H9 (cell line): ENCODE measurements around the gene KLRC3. TPM values are rescaled to one million over a fixed set of nuclear protein-coding genes. Genes with fewer than 3 reads are reported as not detected.
"Not testable (repeated sequence)": the region's sequence is repeated elsewhere in the genome, so short reads cannot be mapped to it uniquely, and the experiment has no call there.

Experiments used
- DNase-seq: peaks from one replicate; pipeline ENCODE4 v3.0.0-alpha.2; 2017
- H2AFZ ChIP-seq: one replicate; pipeline ENCODE4 v1.6.1; 2013; ENCODE audit warnings: mild to moderate bottlenecking, low read length, control low read depth, moderate library complexity
- H2AK5ac ChIP-seq: 2 replicates; pipeline ENCODE4 v1.6.1; 2013; ENCODE audit warnings: low read length, control low read depth, mixed read lengths; ENCODE audit not compliant: insufficient read length
- H2BK120ac ChIP-seq: one replicate; pipeline ENCODE4 v1.6.1; 2013; ENCODE audit warnings: low read depth, mild to moderate bottlenecking, low read length, control low read depth, inconsistent platforms; ENCODE audit not compliant: poor library complexity, severe bottlenecking
- H2BK12ac ChIP-seq: 2 replicates; pipeline ENCODE4 v1.6.1; 2013; ENCODE audit warnings: low read length, control low read depth, mixed read lengths, low read depth; ENCODE audit not compliant: insufficient read length
- H2BK15ac ChIP-seq: 2 replicates; pipeline ENCODE4 v1.6.1; 2013; ENCODE audit warnings: low read depth, low read length, control low read depth
- H2BK20ac ChIP-seq: one replicate; pipeline ENCODE4 v1.6.1; 2013; ENCODE audit warnings: low read depth, mild to moderate bottlenecking, low read length, control low read depth, inconsistent platforms; ENCODE audit not compliant: poor library complexity, severe bottlenecking
- H2BK5ac ChIP-seq: 2 replicates; pipeline ENCODE4 v1.6.1; 2013; ENCODE audit warnings: low read length, control low read depth, mixed read lengths; ENCODE audit not compliant: insufficient read length
- H3K14ac ChIP-seq: 2 replicates; pipeline ENCODE4 v1.6.1; 2013; ENCODE audit warnings: low read length, control low read depth; ENCODE audit not compliant: insufficient read depth
- H3K18ac ChIP-seq: 2 replicates; pipeline ENCODE4 v1.6.1; 2013; ENCODE audit warnings: low read depth, mild to moderate bottlenecking, mixed read lengths, low read length, control low read depth; ENCODE audit not compliant: insufficient read length
- H3K23ac ChIP-seq: 2 replicates; pipeline ENCODE4 v1.6.1; 2013; ENCODE audit warnings: low read length, control low read depth, mixed read lengths, low read depth; ENCODE audit not compliant: insufficient read length
- H3K23me2 ChIP-seq: 2 replicates; pipeline ENCODE4 v1.6.1; 2013; ENCODE audit warnings: low read depth, mild to moderate bottlenecking, mixed read lengths, low read length, control low read depth; ENCODE audit not compliant: insufficient read length, poor library complexity, severe bottlenecking
- H3K27ac ChIP-seq: 2 replicates; pipeline ENCODE4 v1.5.1; 2013; ENCODE audit warnings: low read length, control low read depth, mixed read lengths, low read depth; ENCODE audit not compliant: insufficient read length
- H3K27me3 ChIP-seq: 2 replicates; pipeline ENCODE4 v1.6.1; 2013; ENCODE audit warnings: low read length, control low read depth, inconsistent platforms; ENCODE audit not compliant: insufficient read depth
- H3K4ac ChIP-seq: 2 replicates; pipeline ENCODE4 v1.6.1; 2013; ENCODE audit warnings: low read depth, mild to moderate bottlenecking, control low read depth, inconsistent platforms, low read length, moderate library complexity
- H3K4me1 ChIP-seq: 2 replicates; pipeline ENCODE4 v1.6.1; 2013; ENCODE audit warnings: low read length, control low read depth, inconsistent platforms; ENCODE audit not compliant: insufficient read depth
- H3K4me2 ChIP-seq: 2 replicates; pipeline ENCODE4 v1.6.1; 2013; ENCODE audit warnings: low read length, control low read depth, mixed read lengths; ENCODE audit not compliant: insufficient read length, insufficient read depth
- H3K56ac ChIP-seq: 2 replicates; pipeline ENCODE4 v1.6.1; 2013; ENCODE audit warnings: low read depth, mild to moderate bottlenecking, mixed read lengths, low read length, control low read depth; ENCODE audit not compliant: insufficient read length
- H3K79me1 ChIP-seq: 2 replicates; pipeline ENCODE4 v1.6.1; 2013; ENCODE audit warnings: low read depth, mild to moderate bottlenecking, moderate library complexity, low read length, control low read depth, inconsistent platforms; ENCODE audit not compliant: insufficient read depth, poor library complexity, severe bottlenecking
- H3K79me2 ChIP-seq: 2 replicates; pipeline ENCODE4 v1.6.1; 2013; ENCODE audit warnings: low read length, control low read depth, inconsistent platforms; ENCODE audit not compliant: insufficient read depth
- H3K9ac ChIP-seq: 2 replicates; pipeline ENCODE4 v1.6.1; 2013; ENCODE audit warnings: low read length, control low read depth, mixed read lengths; ENCODE audit not compliant: insufficient read length; ENCODE audit errors: extremely low read depth
- H3K9me3 ChIP-seq: one replicate; pipeline ENCODE4 v1.6.1; 2013; ENCODE audit warnings: low read depth, low read length, inconsistent platforms; ENCODE audit not compliant: control insufficient read depth
- H3T11ph ChIP-seq: one replicate; pipeline ENCODE4 v1.6.1; 2013; ENCODE audit warnings: mild to moderate bottlenecking, low read length, control low read depth, inconsistent platforms
- H4K20me1 ChIP-seq: one replicate; pipeline ENCODE4 v1.6.1; 2013; ENCODE audit not compliant: control insufficient read depth, insufficient read length, insufficient read depth
- H4K5ac ChIP-seq: 2 replicates; pipeline ENCODE4 v1.6.1; 2013; ENCODE audit warnings: low read depth, mild to moderate bottlenecking, mixed read lengths, low read length, control low read depth; ENCODE audit not compliant: insufficient read length
- H4K8ac ChIP-seq: replicated peaks from 2 replicates; pipeline ENCODE4 v1.6.1; 2013; ENCODE audit warnings: low read length, control low read depth, mixed read lengths, low read depth; ENCODE audit not compliant: insufficient read length
- H4K91ac ChIP-seq: 2 replicates; pipeline ENCODE4 v1.6.1; 2013; ENCODE audit warnings: low read depth, mild to moderate bottlenecking, moderate library complexity, mixed read lengths, low read length, control low read depth; ENCODE audit not compliant: insufficient read length
- H3K27ac Mint-ChIP-seq, 3 experiments: 2 replicates in 2 of 3; 3 replicates in 1 of 3; pipeline ENCODE4 v1.8.0; 2020 to 2021; ENCODE audit warnings: mixed read lengths in 3 of 3, mild to moderate bottlenecking in 1 of 3, moderate library complexity in 1 of 3
- H3K27me3 Mint-ChIP-seq: 2 replicates; pipeline ENCODE4 v1.8.0; 2021; ENCODE audit warnings: low read depth, mild to moderate bottlenecking, moderate library complexity, mixed read lengths
- H3K36me3 Mint-ChIP-seq, 3 experiments: 2 replicates in 2 of 3; 3 replicates in 1 of 3; pipeline ENCODE4 v1.8.0; 2020 to 2021; ENCODE audit warnings: low read depth in 3 of 3, mixed read lengths in 3 of 3; ENCODE audit not compliant: insufficient read depth in 1 of 3
- H3K4me1 Mint-ChIP-seq, 2 experiments: 2 replicates each; pipeline ENCODE4 v1.8.0; 2020; ENCODE audit warnings: mixed read lengths in 2 of 2
- H3K4me3 Mint-ChIP-seq, 2 experiments: 2 replicates in 1 of 2; 3 replicates in 1 of 2; pipeline ENCODE4 v1.8.0; 2020 to 2021; ENCODE audit warnings: mild to moderate bottlenecking in 2 of 2, mixed read lengths in 2 of 2, moderate library complexity in 1 of 2
- H3K9me3 Mint-ChIP-seq, 2 experiments: 2 replicates in 1 of 2; 3 replicates in 1 of 2; pipeline ENCODE4 v1.8.0; 2020; ENCODE audit warnings: mild to moderate bottlenecking in 2 of 2, mixed read lengths in 2 of 2, moderate library complexity in 1 of 2
- WGBS: extraction: QIAGEN DNeasy Blood & Tissue Kit; methylation state at CpG from one replicate; pipeline ENCODE4 v1.1.7; 2013; ENCODE audit warnings: missing lambda C conversion rate, low lambda C conversion rate, mixed read lengths; ENCODE audit not compliant: insufficient read length; ENCODE audit errors: extremely low coverage; 5-methylcytosine and 5-hydroxymethylcytosine counted together
- total RNA-seq: library from RNA; stranded (reverse); gene quantifications from 2 replicates; pipeline ENCODE4 v1.2.1, GENCODE V29; 2021

Gene KLRC3
- total RNA-seq, 1 experiment from 2014 or later: not detected

DNA sequence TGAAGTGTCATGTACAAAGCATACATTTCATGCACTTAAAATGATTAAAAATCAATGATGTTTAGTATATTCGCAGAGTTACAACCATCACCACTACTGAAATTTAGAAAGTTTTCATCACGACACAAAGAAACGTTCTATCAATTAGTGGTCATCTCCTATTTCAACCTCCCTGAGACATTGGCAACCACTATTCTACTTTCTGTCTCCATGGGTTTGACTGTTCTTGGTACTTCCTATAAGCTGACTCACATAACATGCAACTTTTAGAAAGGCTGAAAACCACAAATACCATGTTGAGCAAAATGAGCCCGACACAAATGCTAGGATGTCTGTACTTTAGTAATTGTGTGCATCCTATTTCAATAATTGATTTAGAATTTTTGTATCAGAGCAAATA is 10.2 kb upstream of the KLRC3 start:
- not testable (repeated sequence) for H3K9me3 ChIP-seq, H2BK20ac ChIP-seq, H3K4me3 Mint-ChIP-seq, H4K8ac ChIP-seq, H2BK120ac ChIP-seq, H3K4ac ChIP-seq, H2BK5ac ChIP-seq, H3K79me2 ChIP-seq, H3K27me3 Mint-ChIP-seq, H3K9me3 Mint-ChIP-seq, H3K79me1 ChIP-seq, H3K9ac ChIP-seq, H2AK5ac ChIP-seq, H3K27ac ChIP-seq, H3K36me3 Mint-ChIP-seq, H3K4me2 ChIP-seq, H3K4me1 ChIP-seq, H4K91ac ChIP-seq, H3K4me1 Mint-ChIP-seq, H2AFZ ChIP-seq, DNase-seq, H3K23ac ChIP-seq, H3K14ac ChIP-seq, H4K20me1 ChIP-seq, H3T11ph ChIP-seq, H3K27ac Mint-ChIP-seq, H3K23me2 ChIP-seq, H3K27me3 ChIP-seq, H3K18ac ChIP-seq, H2BK12ac ChIP-seq, H2BK15ac ChIP-seq, H3K56ac ChIP-seq, H4K5ac ChIP-seq
- no CpG with 5 or more reads among the region's 4 CpGs for WGBS

DNA sequence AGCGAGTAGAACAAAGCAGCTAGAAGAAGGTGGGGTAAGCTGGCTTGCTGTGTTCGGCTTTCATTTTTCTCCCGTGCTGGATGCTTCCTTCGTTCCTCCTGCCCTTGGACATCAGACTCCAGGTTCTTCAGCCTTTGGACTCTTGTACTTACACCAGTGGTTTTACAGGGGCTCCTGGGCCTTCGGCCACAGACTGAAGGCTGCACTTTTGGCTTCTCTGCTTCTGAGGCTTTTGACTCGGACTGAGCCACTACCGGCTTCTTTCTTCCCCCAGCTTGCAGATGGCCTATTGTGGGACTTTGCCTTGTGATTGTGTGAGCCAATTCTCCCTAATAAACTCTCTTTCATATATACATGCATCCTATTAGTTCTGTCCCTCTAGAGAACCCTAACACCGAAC is 5.5 kb upstream of the KLRC3 start:
- H2AK5ac ChIP-seq, H3K27ac Mint-ChIP-seq, H3K4ac ChIP-seq, H3K4me3 Mint-ChIP-seq, H4K20me1 ChIP-seq, H2BK12ac ChIP-seq, H3K79me2 ChIP-seq, H2BK20ac ChIP-seq, H3K14ac ChIP-seq, H3K4me1 ChIP-seq, H3K9me3 ChIP-seq, H3K9ac ChIP-seq, H3K23ac ChIP-seq, H3K79me1 ChIP-seq, H3K18ac ChIP-seq, H3K56ac ChIP-seq, H2AFZ ChIP-seq, H3K23me2 ChIP-seq, H3T11ph ChIP-seq, DNase-seq, H2BK120ac ChIP-seq, H3K27me3 ChIP-seq, H3K27ac ChIP-seq, H3K9me3 Mint-ChIP-seq, H3K27me3 Mint-ChIP-seq, H3K4me2 ChIP-seq, H4K91ac ChIP-seq, H4K5ac ChIP-seq, H4K8ac ChIP-seq, H3K4me1 Mint-ChIP-seq, H2BK15ac ChIP-seq, H2BK5ac ChIP-seq, H3K36me3 Mint-ChIP-seq: not testable (repeated sequence)
- WGBS: no CpG with 5 or more reads among the region's 8 CpGs
